Lower lobe of right lung (tissue), 2 donors: ENCODE measurements around the gene GTSE1. TPM values are rescaled to one million over a fixed set of nuclear protein-coding genes. Genes with fewer than 3 reads are reported as not detected.
A peak's percentile ranks its signal among the peaks of the same experiment; 100 is the strongest.

Source experiments
- ATAC-seq, 2 donors: fragments of 200-7000 bp; cut with Tn5 transposase; one replicate each; pipeline ENCODE4 v1.9.1; 2020 to 2022; ENCODE audit warnings: mild to moderate bottlenecking in 2 of 2, moderate library complexity in 2 of 2
- DNase-seq: peaks from one replicate; pipeline ENCODE4 v3.0.0-alpha.2; 2020
- H3K27ac ChIP-seq: fragments of 200-600 bp; one replicate; pipeline ENCODE4 v1.8.0; 2022
- H3K27me3 ChIP-seq: fragments of 200-600 bp; one replicate; pipeline ENCODE4 v1.8.0; 2022; ENCODE audit warnings: low read depth
- H3K36me3 ChIP-seq: fragments of 200-600 bp; one replicate; pipeline ENCODE4 v1.8.0; 2022; ENCODE audit warnings: mild to moderate bottlenecking
- H3K4me1 ChIP-seq: fragments of 200-600 bp; one replicate; pipeline ENCODE4 v1.8.0; 2022
- H3K4me3 ChIP-seq: fragments of 200-600 bp; one replicate; pipeline ENCODE4 v1.8.0; 2022; ENCODE audit warnings: mild to moderate bottlenecking
- H3K9me3 ChIP-seq: fragments of 200-600 bp; one replicate; pipeline ENCODE4 v1.8.0; 2022
- intact Hi-C: fragments of 100-400 bp; cut with DNase I; formaldehyde crosslinking; loops from one replicate; pipeline ENCODE4 v1.11.0; 2022
- total RNA-seq: library from RNA; stranded (reverse); fragmentation: NEBNext Ultra II Directional; extraction: Animal tissue kit (Norgen Biotek cat#: 25700); gene quantifications from one replicate; pipeline ENCODE4 v1.2.1, GENCODE V29; 2021
- TF ChIP-seq, protein P1 (sequence below): fragments of 200-600 bp; IDR thresholded peaks from one replicate; pipeline ENCODE4 v1.8.0; 2022; ENCODE audit warnings: antibody characterized with exemption, mild to moderate bottlenecking
- donor health status: DM: no; HTN: yes; CAD: no; lungs with severe emphysema.

Gene GTSE1
- total RNA-seq, 1 donor from 2014 or later: 1.4 TPM

DNA sequence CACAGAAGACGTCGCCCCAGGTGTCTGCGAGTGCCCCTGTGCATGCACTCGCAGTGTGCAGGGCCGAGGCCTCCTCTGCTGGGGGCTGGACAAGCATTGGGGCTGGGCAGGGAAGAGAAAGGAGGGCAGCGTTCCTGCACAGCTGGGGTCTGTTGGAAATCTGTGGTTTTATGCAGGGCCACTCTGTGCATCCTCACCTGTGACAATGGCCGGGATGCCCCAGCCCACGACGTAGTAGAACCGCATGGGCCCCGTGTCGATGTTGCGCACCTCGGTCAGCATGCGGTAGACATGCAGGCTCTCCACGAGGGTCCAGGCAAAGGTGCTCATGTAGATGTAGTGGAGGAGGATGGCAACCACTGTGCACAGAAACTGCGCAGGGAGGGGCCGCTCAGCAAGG lies 76.0 kb downstream of the GTSE1 start:
- H3K27ac ChIP-seq: no peak overlapping the region
- ATAC-seq: no peak
- peaks cover 8% of the 10 kb centered on the region for H3K27me3 ChIP-seq
- TF ChIP-seq, protein P1, sequence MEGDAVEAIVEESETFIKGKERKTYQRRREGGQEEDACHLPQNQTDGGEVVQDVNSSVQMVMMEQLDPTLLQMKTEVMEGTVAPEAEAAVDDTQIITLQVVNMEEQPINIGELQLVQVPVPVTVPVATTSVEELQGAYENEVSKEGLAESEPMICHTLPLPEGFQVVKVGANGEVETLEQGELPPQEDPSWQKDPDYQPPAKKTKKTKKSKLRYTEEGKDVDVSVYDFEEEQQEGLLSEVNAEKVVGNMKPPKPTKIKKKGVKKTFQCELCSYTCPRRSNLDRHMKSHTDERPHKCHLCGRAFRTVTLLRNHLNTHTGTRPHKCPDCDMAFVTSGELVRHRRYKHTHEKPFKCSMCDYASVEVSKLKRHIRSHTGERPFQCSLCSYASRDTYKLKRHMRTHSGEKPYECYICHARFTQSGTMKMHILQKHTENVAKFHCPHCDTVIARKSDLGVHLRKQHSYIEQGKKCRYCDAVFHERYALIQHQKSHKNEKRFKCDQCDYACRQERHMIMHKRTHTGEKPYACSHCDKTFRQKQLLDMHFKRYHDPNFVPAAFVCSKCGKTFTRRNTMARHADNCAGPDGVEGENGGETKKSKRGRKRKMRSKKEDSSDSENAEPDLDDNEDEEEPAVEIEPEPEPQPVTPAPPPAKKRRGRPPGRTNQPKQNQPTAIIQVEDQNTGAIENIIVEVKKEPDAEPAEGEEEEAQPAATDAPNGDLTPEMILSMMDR: no peak
- H3K9me3 ChIP-seq: peaks cover 4% of the 10 kb centered on the region
- no peaks in the 10 kb centered on the region for H3K36me3 ChIP-seq
- H3K4me1 ChIP-seq: peaks cover 19% of the 10 kb centered on the region
- no peak overlapping the region for H3K4me3 ChIP-seq
- no peak for DNase-seq
- intact Hi-C loops: no loop called here

DNA sequence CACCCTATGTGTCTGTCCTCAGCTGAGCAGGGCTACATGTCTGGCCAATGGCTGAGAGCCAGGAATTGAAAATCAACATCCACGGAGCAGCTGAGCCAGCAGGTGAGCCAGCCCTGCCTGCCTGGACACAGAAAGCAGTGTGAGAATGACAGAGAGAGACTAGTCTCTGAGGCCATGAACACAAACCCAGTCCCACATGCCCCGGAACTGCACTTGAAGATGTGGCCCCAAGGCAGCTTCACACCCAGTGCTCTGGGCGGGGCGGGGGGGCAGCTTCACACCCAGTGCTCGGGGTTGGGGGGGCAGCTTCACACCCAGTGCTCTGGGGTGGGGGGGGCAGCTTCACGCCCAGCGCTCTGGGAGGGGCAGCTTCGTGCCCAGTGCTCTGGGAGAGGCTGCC lies 76.5 kb downstream of the GTSE1 start:
- Histone ChIP-seq H3K9me3 (peaks cover 4% of the 10 kb centered on the region), H3K27me3 (peaks cover 7% of the 10 kb centered on the region), H3K36me3 (no peaks in the 10 kb centered on the region), H3K27ac (no peak overlapping the region), H3K4me1 (peaks cover 19% of the 10 kb centered on the region), H3K4me3 (no peak overlapping the region)
- DNase-seq (no peak), ATAC-seq (no peak)
- intact Hi-C loops: no loop called here
- TF ChIP-seq, protein P1: no peak

DNA sequence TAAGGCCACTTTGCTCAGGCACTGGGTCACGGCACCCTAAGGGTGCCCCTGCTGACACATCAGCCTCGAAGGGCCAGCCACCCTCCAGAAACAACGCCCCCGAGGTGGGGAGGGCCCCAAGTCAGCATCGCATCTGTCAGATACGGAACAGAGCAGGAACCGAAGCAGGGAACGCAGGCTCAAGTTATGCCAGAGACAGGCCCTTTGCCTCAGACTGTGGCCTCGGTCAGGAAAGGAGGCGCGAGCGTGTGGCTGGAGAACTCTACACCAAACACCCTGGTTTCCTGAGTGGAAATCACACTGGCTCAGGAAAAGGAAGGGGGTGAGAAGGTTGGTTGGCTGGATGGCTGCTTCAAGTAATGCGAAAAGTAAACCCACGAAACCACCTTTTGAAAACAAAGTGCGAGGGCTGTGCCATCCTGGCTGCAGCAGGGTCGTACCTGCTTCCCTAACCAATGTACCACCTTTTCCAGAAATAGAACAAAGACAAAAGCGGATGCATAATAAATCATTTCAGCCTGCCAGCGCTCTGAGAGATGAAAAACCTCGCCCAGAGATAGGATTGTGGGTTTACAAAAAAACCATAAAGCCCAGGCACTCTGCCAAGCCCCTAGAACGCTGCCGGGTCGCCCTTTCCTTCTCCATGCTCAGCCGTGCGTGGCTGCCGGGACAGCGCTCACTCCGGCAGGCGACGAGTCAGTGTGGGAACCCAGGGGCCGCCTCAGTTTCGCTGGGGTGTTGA lies 77.4 kb downstream of the GTSE1 start:
- Histone ChIP-seq H3K4me1 (peaks cover 27% of the 10 kb centered on the region), H3K4me3 (no peak overlapping the region), H3K36me3 (no peaks in the 10 kb centered on the region), H3K9me3 (peaks cover 4% of the 10 kb centered on the region), H3K27me3 (peaks cover 7% of the 10 kb centered on the region), H3K27ac (no peak overlapping the region)
- ATAC-seq (no peak), DNase-seq (no peak)
- intact Hi-C loops: no loop called here
- TF ChIP-seq, protein P1: no peak

DNA sequence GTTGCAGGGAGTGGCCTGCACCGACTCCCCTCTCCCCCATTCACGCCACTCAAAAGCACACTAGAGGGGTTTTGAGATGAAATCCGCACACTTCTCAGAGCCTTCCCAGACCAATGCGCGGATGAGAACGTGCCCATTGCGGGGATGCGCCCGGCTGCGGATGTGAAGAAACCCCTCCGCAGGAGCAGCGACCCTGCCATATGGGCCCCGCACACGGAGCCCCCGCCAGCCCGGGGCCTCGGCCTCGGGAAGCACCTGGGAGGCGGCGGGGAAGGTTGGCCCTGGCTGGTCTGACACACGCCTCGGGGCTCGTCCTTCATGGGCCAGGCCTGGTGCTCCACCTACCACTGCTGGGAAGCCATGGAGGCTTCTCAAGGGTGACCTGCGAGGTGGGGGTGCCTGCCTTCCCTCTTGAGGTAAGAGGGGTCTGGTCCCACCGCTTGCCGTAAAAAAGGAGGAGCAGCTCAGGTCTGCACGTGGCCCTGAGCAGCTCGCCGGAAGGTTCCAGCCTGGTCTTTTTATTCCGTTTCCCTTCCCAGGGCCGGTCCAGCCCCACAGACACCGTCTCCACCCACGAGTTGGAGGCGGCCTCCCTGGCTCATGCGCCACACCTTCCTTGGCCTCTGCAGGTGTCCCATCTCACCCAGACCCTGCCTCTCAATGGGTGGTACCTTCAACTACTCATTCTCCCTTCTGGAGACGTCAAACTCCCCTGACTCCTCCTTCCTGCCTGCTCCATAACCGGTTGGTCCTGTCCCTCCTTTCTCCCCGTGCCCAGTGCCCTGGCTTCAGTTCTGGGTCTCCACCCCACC lies 78.2 kb downstream of the GTSE1 start:
- Histone ChIP-seq H3K36me3 (no peaks in the 10 kb centered on the region), H3K9me3 (peaks cover 4% of the 10 kb centered on the region), H3K4me3 (peak overlapping the region; percentile 10), H3K27ac (peak overlapping the region; percentile 83), H3K27me3 (peaks cover 7% of the 10 kb centered on the region), H3K4me1 (peaks cover 29% of the 10 kb centered on the region)
- TF ChIP-seq, protein P1: no peak
- DNase-seq (peak; percentile 86), ATAC-seq (peak; percentile 79 to 83)
- intact Hi-C loops: no loop called here

DNA sequence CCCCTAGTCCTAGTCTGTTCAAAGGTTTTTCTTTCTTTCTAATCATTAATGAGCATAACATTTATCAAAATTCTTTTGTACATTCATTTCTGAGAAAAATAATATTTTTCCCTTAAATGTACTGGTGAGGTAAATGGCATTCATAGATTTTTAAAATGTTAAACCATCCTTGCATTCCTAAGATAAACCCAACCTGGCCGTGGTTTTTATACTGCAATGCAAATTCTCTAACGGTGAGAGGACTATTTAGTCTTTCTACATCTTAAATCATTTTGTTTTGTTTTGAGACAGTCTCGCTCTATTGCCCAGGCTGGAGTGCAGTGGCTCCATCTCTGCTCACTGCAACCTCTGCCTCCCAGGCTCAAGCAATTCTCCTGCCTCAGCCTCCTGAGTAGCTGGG lies 79.4 kb downstream of the GTSE1 start:
- no peak overlapping the region for H3K4me3 ChIP-seq
- peaks cover 29% of the 10 kb centered on the region for H3K4me1 ChIP-seq

More for the DNA sequence above, 79.4 kb downstream of the GTSE1 start:
- H3K27ac ChIP-seq: peak overlapping the region; percentile 83
- H3K9me3 ChIP-seq: peaks cover 4% of the 10 kb centered on the region
- H3K36me3 ChIP-seq: no peaks in the 10 kb centered on the region
- no peak for ATAC-seq
- DNase-seq: no peak
- intact Hi-C loops: no loop called here
- peaks cover 7% of the 10 kb centered on the region for H3K27me3 ChIP-seq
- TF ChIP-seq, protein P1: no peak
